Bone marrow (tissue), 2 donors: Measurements from ENCODE around the gene SLC25A3.
"Not testable (repeated sequence)": the region's sequence is repeated elsewhere in the genome, so short reads cannot be mapped to it uniquely, and the experiment has no call there.

Experiments used
- DNase-seq, 2 donors: peaks; one replicate each; lab custom pipeline; 2025; lab: John Stamatoyannopoulos, UW

SLC25A3 gene

GRCh38 chr12:98593351-98594049 is at the start of gene SLC25A3:
SLC25A3 (plus strand) TSS chr12:98593686; CDS start chr12:98593979, 293 bp downstream.
- DNase-seq = peak; percentile 83 to 97

GRCh38 chr12:98543701-98544100 is 49.8 kb upstream of the SLC25A3 start:
- DNase-seq = no peak

GRCh38 chr12:98544751-98545150 is 48.7 kb upstream of the SLC25A3 start:
- no peak for DNase-seq

GRCh38 chr12:98549371-98550110 is 43.9 kb upstream of the SLC25A3 start:
- no peak for DNase-seq

- no peak for DNase-seq
Observed at GRCh38 chr12:98551787-98552186, 41.7 kb upstream of the SLC25A3 start.

- DNase-seq = not testable (repeated sequence)
Observed at GRCh38 chr12:98558097-98558496, 35.4 kb upstream of the SLC25A3 start.

GRCh38 chr12:98559666-98560065 is 33.8 kb upstream of the SLC25A3 start:
- no peak for DNase-seq

GRCh38 chr12:98561846-98562245 is 31.6 kb upstream of the SLC25A3 start:
- no peak for DNase-seq

- DNase-seq = no peak
Observed at GRCh38 chr12:98572010-98572409, 21.5 kb upstream of the SLC25A3 start.

- DNase-seq = no peak
Observed at GRCh38 chr12:98574110-98574509, 19.4 kb upstream of the SLC25A3 start.

- no peak for DNase-seq
Observed at GRCh38 chr12:98575013-98575412, 18.5 kb upstream of the SLC25A3 start.

GRCh38 chr12:98576795-98577194 is 16.7 kb upstream of the SLC25A3 start:
- DNase-seq = not testable (repeated sequence)

GRCh38 chr12:98578392-98578791 is 15.1 kb upstream of the SLC25A3 start:
- no peak for DNase-seq

- DNase-seq = peak in 1 of 2 donors; percentile 4
Observed at GRCh38 chr12:98578821-98579220, 14.7 kb upstream of the SLC25A3 start.

- DNase-seq = no peak
Observed at GRCh38 chr12:98579347-98579746, 14.1 kb upstream of the SLC25A3 start.

GRCh38 chr12:98579835-98580234 is 13.7 kb upstream of the SLC25A3 start:
- no peak for DNase-seq

GRCh38 chr12:98580695-98581094 is 12.8 kb upstream of the SLC25A3 start:
- DNase-seq = no peak

GRCh38 chr12:98581101-98581500 is 12.4 kb upstream of the SLC25A3 start:
- DNase-seq = no peak

- no peak for DNase-seq
Observed at GRCh38 chr12:98582093-98582492, 11.4 kb upstream of the SLC25A3 start.

- DNase-seq = no peak
Observed at GRCh38 chr12:98587084-98587483, 6.4 kb upstream of the SLC25A3 start.

- no peak for DNase-seq
Observed at GRCh38 chr12:98591209-98591608, 2.3 kb upstream of the SLC25A3 start.

GRCh38 chr12:98592825-98593322 is 612 bp upstream of the SLC25A3 start:
- DNase-seq = no peak
